HFF-Myc (cell line): Measurements from ENCODE around the gene SF3B5.
A peak's percentile ranks its signal among the peaks of the same experiment; 100 is the strongest.

Experiments
- DNase-seq: peaks from one replicate; pipeline ENCODE4 v3.0.0-alpha.2; 2011; ENCODE audit warnings: low read depth; ENCODE audit errors: extremely low read depth
- H3K4me3 ChIP-seq: replicated peaks from 2 replicates; pipeline ENCODE4 v1.5.1; 2011; ENCODE audit warnings: low read depth, mild to moderate bottlenecking, control low read depth, low read length
- TF ChIP-seq, protein P1 (sequence below): IDR thresholded peaks from 2 replicates; pipeline ENCODE4 v1.5.1; 2012; ENCODE audit warnings: mild to moderate bottlenecking, low read depth, low read length, control low read depth; ENCODE audit errors: missing control alignments

SF3B5 gene

DNA sequence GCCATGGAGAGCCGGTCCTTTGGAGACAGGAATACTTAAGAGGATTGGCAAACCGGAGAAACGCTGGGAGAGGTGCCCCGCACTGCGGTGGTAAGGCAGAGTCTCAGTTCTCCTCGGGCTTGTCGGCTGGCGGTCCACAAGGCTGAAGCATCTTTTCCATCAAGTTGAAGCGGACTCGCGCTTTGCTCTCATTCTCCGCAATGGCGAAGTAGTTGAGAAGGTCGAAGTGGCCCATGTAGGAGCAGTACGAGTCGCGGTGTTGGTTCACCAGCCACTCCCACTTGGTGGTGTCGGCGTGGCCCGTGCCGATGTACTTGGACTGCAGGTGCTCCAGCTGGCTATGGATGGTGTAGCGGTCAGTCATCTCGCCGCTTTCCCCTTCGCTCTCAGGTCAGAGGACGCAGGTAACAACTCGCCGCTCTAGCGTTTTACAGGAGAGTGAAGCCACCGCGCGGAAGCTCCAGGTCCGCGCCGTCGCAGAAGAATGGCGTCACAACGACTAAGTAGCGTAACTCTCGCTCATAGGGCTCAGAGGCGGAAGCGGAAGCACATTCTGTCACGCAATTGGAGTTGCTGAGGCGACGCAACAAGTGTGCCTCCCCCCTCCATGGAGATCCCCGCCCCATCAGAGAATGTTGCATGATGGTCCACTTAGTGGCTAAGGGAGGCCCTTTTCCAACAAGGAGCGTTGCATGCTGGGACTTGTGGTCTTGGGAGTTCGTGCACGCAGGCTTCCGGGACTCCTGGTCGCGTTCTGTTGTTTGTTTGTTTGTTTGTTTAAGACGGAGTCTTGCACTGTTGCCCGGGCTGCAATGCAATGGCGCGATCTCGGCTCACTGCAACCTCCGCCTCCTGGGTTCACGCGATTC is at the start of gene SF3B5:
Gene SF3B5 (minus strand): TSS at position 440 of the 869 bp plus-strand sequence. CDS start 76 bp downstream, at position 364.
- H3K4me3 ChIP-seq = peak within 1 kb of the TSS; percentile 100
- DNase-seq = peak; percentile 99
- TF ChIP-seq, protein P1, sequence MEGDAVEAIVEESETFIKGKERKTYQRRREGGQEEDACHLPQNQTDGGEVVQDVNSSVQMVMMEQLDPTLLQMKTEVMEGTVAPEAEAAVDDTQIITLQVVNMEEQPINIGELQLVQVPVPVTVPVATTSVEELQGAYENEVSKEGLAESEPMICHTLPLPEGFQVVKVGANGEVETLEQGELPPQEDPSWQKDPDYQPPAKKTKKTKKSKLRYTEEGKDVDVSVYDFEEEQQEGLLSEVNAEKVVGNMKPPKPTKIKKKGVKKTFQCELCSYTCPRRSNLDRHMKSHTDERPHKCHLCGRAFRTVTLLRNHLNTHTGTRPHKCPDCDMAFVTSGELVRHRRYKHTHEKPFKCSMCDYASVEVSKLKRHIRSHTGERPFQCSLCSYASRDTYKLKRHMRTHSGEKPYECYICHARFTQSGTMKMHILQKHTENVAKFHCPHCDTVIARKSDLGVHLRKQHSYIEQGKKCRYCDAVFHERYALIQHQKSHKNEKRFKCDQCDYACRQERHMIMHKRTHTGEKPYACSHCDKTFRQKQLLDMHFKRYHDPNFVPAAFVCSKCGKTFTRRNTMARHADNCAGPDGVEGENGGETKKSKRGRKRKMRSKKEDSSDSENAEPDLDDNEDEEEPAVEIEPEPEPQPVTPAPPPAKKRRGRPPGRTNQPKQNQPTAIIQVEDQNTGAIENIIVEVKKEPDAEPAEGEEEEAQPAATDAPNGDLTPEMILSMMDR = no peak

DNA sequence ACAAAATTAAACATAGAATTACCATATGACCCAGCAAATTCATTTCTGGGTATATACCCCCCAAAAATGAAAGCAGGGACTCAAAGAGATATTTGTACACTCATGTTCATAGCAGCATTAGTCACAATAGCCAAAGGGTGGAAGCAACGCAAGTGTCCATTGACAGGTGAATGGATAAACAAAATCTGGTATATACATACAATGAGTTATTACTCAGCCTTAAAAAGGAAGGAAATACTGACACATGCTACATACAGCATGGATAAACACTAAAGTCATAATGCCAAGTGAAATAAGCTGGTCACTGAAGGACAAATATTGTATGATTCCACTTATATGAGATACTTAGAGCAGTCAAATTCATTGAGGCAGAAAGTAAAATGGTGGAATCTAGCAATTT is 49.6 kb upstream of the SF3B5 start:
- no peak for DNase-seq

DNA sequence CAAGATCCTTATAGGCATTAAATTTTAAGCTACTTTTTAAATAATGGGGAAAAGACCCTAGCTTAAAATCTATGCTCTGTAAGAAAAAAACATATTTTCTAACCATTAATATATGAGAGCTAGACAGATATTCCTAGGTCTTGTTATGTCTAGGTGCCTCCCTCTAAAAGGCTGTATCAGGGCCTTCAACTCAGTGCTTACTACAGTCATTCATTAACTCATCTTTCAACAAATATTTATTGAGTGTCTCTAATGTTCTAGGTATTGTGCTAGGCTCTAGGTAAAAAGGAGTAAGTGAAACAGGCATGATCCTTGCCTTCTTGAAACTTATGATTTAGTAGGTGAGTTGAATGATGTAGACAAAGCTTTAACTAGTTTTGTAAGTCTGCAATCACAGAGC is 48.5 kb upstream of the SF3B5 start:
- no peak for DNase-seq
- TF ChIP-seq, protein P1 = no peak
- no peak overlapping the region for H3K4me3 ChIP-seq

More for the DNA sequence above, 49.6 kb upstream of the SF3B5 start:
- H3K4me3 ChIP-seq = no peak overlapping the region
- TF ChIP-seq, protein P1 = no peak

DNA sequence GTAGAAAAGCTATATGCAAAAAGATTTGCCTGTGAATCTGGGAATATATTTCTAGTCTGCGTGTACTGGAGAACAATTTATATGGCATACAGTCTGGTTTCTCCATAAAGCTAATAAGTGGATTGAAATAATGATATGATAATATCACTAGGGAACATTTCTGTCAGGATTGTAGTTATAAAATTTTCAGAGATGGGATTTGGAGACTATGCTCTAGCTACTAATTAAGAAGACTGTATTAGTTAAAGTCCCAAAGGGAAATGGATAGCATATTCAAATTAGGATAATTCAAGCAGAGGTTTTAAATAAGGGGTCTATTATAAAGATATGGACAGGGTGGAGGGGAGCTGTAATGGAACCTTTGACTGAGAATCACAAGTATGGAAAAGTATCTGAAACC is 47.7 kb upstream of the SF3B5 start:
- no peak overlapping the region for H3K4me3 ChIP-seq
- no peak for DNase-seq
- TF ChIP-seq, protein P1 = no peak

DNA sequence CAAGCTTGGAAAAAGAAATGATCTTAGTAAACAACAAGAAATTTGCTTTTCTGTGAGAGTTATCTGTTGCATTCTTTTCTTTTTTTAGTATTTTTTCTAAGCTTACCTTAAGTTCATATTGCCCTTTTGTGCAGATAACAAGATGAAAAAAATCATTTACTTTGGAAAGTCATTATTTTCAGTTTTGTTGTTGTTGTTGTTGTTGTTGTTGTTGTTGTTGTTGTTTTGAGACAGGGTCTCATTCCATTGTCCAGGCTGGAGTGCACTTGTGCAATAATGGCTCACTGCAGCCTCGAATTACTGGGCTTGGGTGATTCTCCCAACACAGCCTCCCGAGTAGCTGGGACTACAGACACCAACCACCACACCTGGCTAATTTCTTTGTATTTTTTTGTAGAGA is 46.1 kb upstream of the SF3B5 start:
- TF ChIP-seq, protein P1 = no peak
- H3K4me3 ChIP-seq = no peak overlapping the region
- no peak for DNase-seq

DNA sequence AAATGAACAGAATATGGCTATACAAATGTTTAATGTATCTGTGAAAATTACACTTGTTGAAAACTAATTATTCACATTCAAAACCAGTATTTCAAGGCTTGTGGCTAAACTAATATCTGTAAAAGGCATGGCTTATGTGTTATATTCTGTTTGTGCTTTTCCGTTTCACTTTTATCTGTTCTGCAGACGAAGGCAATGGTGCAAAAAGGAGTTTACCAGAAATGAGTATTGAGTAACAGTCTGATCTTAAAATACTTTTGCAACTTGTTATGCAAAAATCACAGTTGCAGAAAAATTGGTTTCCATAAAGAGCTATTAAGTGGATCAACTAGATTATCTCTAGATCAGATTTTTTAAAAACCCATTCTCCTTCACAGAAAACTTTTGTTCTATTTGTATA is 45.5 kb upstream of the SF3B5 start:
- TF ChIP-seq, protein P1 = no peak
- DNase-seq = no peak
- no peak overlapping the region for H3K4me3 ChIP-seq
